PC-3 (cell line): ENCODE results near the gene QSER1. TPM values are rescaled to one million over a fixed set of nuclear protein-coding genes. Genes with fewer than 3 reads are reported as not detected.

ENCODE experiments used
- ATAC-seq: fragments of 200-7000 bp; cut with Tn5 transposase; 2 replicates; pipeline ENCODE4 v1.9.1; 2020; ENCODE audit warnings: mild to moderate bottlenecking, moderate library complexity
- BruUV-seq: library from RNA; stranded (reverse); fragments of 400-500 nt; replicated peaks from 2 replicates; lab custom pipeline; 2021; lab: Mats Ljungman, UMichigan
- CTCF ChIA-PET: fragments of 300-600 bp; sonication (Branson Sonifier 250); formaldehyde crosslinking; loops from one replicate; lab custom pipeline; 2022; ENCODE audit warnings: antibody characterized with exemption; lab: Charles Lee
- POLR2A ChIA-PET: fragments of 300-600 bp; sonication (Branson Sonifier 250); formaldehyde crosslinking; loops from one replicate; lab custom pipeline; 2022; ENCODE audit warnings: antibody characterized with exemption; ENCODE audit not compliant: unreplicated experiment; lab: Charles Lee
- DNase-seq: peaks from one replicate; pipeline ENCODE4 v3.0.0-alpha.2; 2015
- H2AFZ ChIP-seq: fragments of 300-600 bp; sonication (generic); 2 replicates; pipeline ENCODE4 v1.6.0; 2016; ENCODE audit warnings: antibody characterized with exemption, low read length
- H3F3A ChIP-seq: fragments of 300-600 bp; sonication (generic); one replicate; pipeline ENCODE4 v1.6.0; 2017; ENCODE audit warnings: antibody characterized with exemption, low read length, control low read depth, mild to moderate bottlenecking; ENCODE audit not compliant: unreplicated experiment
- H3K27ac ChIP-seq: fragments of 300-600 bp; sonication (generic); 2 replicates; pipeline ENCODE4 v1.5.1; 2016; ENCODE audit warnings: mild to moderate bottlenecking, low read length
- H3K27me3 ChIP-seq: fragments of 300-600 bp; sonication (generic); 2 replicates; pipeline ENCODE4 v1.6.1; 2016; ENCODE audit warnings: low read length, mixed read lengths
- H3K36me3 ChIP-seq: fragments of 300-600 bp; sonication (generic); 2 replicates; pipeline ENCODE4 v1.6.1; 2016; ENCODE audit warnings: low read depth, mixed run types, low read length, mixed read lengths
- H3K4me1 ChIP-seq: fragments of 300-600 bp; sonication (generic); 2 replicates; pipeline ENCODE4 v1.5.1; 2016; ENCODE audit warnings: low read length; ENCODE audit not compliant: insufficient read depth
- H3K4me2 ChIP-seq: fragments of 300-600 bp; sonication (generic); 2 replicates; pipeline ENCODE4 v1.6.0; 2016; ENCODE audit warnings: low read length
- H3K4me3 ChIP-seq: fragments of 300-600 bp; sonication (generic); 2 replicates; pipeline ENCODE4 v1.5.1; 2016; ENCODE audit warnings: mild to moderate bottlenecking, low read length, mixed read lengths
- H3K79me2 ChIP-seq: fragments of 300-600 bp; sonication (generic); 2 replicates; pipeline ENCODE4 v1.6.1; 2017; ENCODE audit warnings: low read length, mixed read lengths
- H3K9ac ChIP-seq: fragments of 300-600 bp; sonication (generic); 2 replicates; pipeline ENCODE4 v1.6.0; 2016; ENCODE audit warnings: mild to moderate bottlenecking, low read length
- H3K9me2 ChIP-seq: fragments of 300-600 bp; sonication (generic); replicated peaks from 2 replicates; pipeline ENCODE4 v1.6.1; 2016; ENCODE audit warnings: mixed run types, low read length, mixed read lengths
- H3K9me3 ChIP-seq: fragments of 300-600 bp; sonication (generic); 2 replicates; pipeline ENCODE4 v1.6.1; 2016; ENCODE audit warnings: low read length, mixed read lengths
- H4K20me1 ChIP-seq: fragments of 300-600 bp; sonication (generic); 2 replicates; pipeline ENCODE4 v1.6.1; 2016; ENCODE audit warnings: low read length, mixed read lengths
- EZH2 ChIP-seq: fragments of 300-600 bp; sonication (generic); IDR thresholded peaks from one replicate; pipeline ENCODE4 v1.6.1; 2017; ENCODE audit warnings: antibody characterized with exemption, mild to moderate bottlenecking, low read length; ENCODE audit not compliant: unreplicated experiment
- EZH2phosphoT487 ChIP-seq: fragments of 300-600 bp; sonication (generic); IDR thresholded peaks from 2 replicates; pipeline ENCODE4 v1.6.1; 2018; ENCODE audit warnings: mild to moderate bottlenecking, antibody characterized with exemption, low read length, borderline replicate concordance
- intact Hi-C: fragments of 100-400 bp; cut with micrococcal nuclease; formaldehyde crosslinking; loops from 2 replicates; pipeline ENCODE4 v1.9.0; 2023
- total RNA-seq: library from RNA; depleted of rRNA; stranded (reverse); fragments of >200 nt; gene quantifications from 2 replicates; pipeline ENCODE4 v1.2.3, GENCODE V29; 2014
- TF ChIP-seq, protein P1 (sequence below): fragments of 300-600 bp; sonication (generic); conservative IDR thresholded peaks from 2 replicates; pipeline ENCODE4 v1.5.1; 2017; ENCODE audit warnings: antibody characterized with exemption, low read depth, mild to moderate bottlenecking, low read length

QSER1 gene
- total RNA-seq, 1 experiment from 2014 or later = 19.4 TPM

- no peaks in the 10 kb centered on the region for H3K79me2 ChIP-seq
- no peaks in the 10 kb centered on the region for H3F3A ChIP-seq
- TF ChIP-seq, protein P1, sequence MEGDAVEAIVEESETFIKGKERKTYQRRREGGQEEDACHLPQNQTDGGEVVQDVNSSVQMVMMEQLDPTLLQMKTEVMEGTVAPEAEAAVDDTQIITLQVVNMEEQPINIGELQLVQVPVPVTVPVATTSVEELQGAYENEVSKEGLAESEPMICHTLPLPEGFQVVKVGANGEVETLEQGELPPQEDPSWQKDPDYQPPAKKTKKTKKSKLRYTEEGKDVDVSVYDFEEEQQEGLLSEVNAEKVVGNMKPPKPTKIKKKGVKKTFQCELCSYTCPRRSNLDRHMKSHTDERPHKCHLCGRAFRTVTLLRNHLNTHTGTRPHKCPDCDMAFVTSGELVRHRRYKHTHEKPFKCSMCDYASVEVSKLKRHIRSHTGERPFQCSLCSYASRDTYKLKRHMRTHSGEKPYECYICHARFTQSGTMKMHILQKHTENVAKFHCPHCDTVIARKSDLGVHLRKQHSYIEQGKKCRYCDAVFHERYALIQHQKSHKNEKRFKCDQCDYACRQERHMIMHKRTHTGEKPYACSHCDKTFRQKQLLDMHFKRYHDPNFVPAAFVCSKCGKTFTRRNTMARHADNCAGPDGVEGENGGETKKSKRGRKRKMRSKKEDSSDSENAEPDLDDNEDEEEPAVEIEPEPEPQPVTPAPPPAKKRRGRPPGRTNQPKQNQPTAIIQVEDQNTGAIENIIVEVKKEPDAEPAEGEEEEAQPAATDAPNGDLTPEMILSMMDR = no peak
- TF ChIP-seq EZH2 (no peak), EZH2phosphoT487 (no peak)
- POLR2A ChIA-PET = no interaction called here
- H3K9me3 ChIP-seq = no peaks in the 10 kb centered on the region
- intact Hi-C loops = no loop called here
- H3K9ac ChIP-seq = no peak overlapping the region
- ATAC-seq (no peak), DNase-seq (no peak)
- H3K9me2 ChIP-seq = no peaks in the 10 kb centered on the region
- H3K36me3 ChIP-seq = no peaks in the 10 kb centered on the region
- CTCF ChIA-PET = no interaction called here
- H3K27me3 ChIP-seq = no peaks in the 10 kb centered on the region
- peaks cover 10% of the 10 kb centered on the region; the same call in 1 of the 2 replicates for H3K4me1 ChIP-seq
- BruUV-seq = no TSS peak
- no peaks in the 10 kb centered on the region for H4K20me1 ChIP-seq
- no peak overlapping the region for H2AFZ ChIP-seq
- no peak overlapping the region for H3K4me3 ChIP-seq
- H3K27ac ChIP-seq = no peak overlapping the region
- no peak overlapping the region for H3K4me2 ChIP-seq
Observed at GRCh38 chr11:33017965-33018364, 125.4 kb downstream of the QSER1 start.

GRCh38 chr11:33018840-33019239 is 126.2 kb downstream of the QSER1 start:
- ChIA-PET POLR2A (no interaction called here), CTCF (no interaction called here)
- Histone ChIP-seq H4K20me1 (no peaks in the 10 kb centered on the region), H3K9me3 (no peaks in the 10 kb centered on the region), H3F3A (no peaks in the 10 kb centered on the region), H3K4me1 (peaks cover 10% of the 10 kb centered on the region; the same call in 1 of the 2 replicates), H3K79me2 (no peaks in the 10 kb centered on the region), H3K27me3 (no peaks in the 10 kb centered on the region), H3K27ac (no peak overlapping the region), H2AFZ (no peak overlapping the region), H3K9ac (no peak overlapping the region), H3K9me2 (no peaks in the 10 kb centered on the region), H3K4me2 (no peak overlapping the region), H3K4me3 (no peak overlapping the region), H3K36me3 (no peaks in the 10 kb centered on the region)
- TF ChIP-seq, protein P1 = no peak
- TF ChIP-seq EZH2 = no peak
- no peak for TF ChIP-seq EZH2phosphoT487
- intact Hi-C loops = no loop called here
- no TSS peak for BruUV-seq
- ATAC-seq = no peak
- DNase-seq = no peak

DNA sequence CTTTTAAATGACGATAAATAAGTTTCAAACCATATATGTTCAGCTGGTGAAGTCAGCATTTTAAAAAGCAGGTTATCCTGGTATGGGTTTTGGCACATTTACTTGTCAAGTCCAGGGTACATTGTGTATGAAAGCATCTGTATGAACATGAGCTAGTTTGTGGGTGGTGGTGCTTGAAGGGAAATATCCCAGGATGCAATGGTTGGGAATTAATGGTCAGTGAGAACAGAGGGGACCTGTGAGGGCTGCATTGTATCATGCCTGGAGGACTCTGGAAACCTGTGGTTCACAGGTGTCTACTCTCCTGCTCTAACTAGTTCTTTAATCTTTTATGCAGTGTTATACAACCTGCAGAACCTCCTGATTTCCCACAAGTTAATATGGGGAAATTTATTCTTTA is 128.9 kb downstream of the QSER1 start:
- Histone ChIP-seq H2AFZ (no peak overlapping the region), H3K27ac (no peak overlapping the region), H3K9me3 (no peaks in the 10 kb centered on the region), H3K4me1 (peaks cover 6% of the 10 kb centered on the region; the same call in 1 of the 2 replicates), H4K20me1 (no peaks in the 10 kb centered on the region), H3K79me2 (no peaks in the 10 kb centered on the region), H3K27me3 (no peaks in the 10 kb centered on the region), H3K9me2 (no peaks in the 10 kb centered on the region), H3K4me3 (no peak overlapping the region), H3K4me2 (no peak overlapping the region), H3K36me3 (no peaks in the 10 kb centered on the region), H3F3A (no peaks in the 10 kb centered on the region), H3K9ac (no peak overlapping the region)
- ChIA-PET POLR2A (interaction anchor here (0.7 kb wide), 1 partner anchor 112 kb away, joined by 4 read pairs; no protein-coding TSS in a partner anchor), CTCF (interaction anchor here (1.4 kb wide), 1 partner anchor 44 kb away, joined by 5 read pairs; no protein-coding TSS in a partner anchor)
- BruUV-seq = no TSS peak
- TF ChIP-seq EZH2phosphoT487 = no peak
- no peak for DNase-seq
- intact Hi-C loops = no loop called here
- peak; percentile 22; the same call in 1 of the 2 replicates for ATAC-seq
